Neural cell (in vitro differentiated cells): ENCODE data around the gene SLC16A3. TPM values are rescaled to one million over a fixed set of nuclear protein-coding genes. Genes with fewer than 3 reads are reported as not detected.

ENCODE experiments used
- H2AFZ ChIP-seq: fragments of 200-600, 300-800 bp; sonication (generic), shearing (Covaris generic); 2 replicates; pipeline ENCODE4 v1.6.0; 2014; ENCODE audit warnings: low read depth, mild to moderate bottlenecking, antibody characterized with exemption, low read length, moderate library complexity
- H3F3A ChIP-seq: fragments of 200-600 bp; shearing (Covaris generic); 2 replicates; pipeline ENCODE4 v1.6.1; 2016; ENCODE audit warnings: mild to moderate bottlenecking, moderate library complexity, mixed read lengths, antibody characterized with exemption, low read length; ENCODE audit not compliant: insufficient read depth, poor library complexity, severe bottlenecking
- H3K27ac ChIP-seq: fragments of 200-600, 300-800 bp; sonication (generic), shearing (Covaris generic); 2 replicates; pipeline ENCODE4 v1.5.1; 2014; ENCODE audit warnings: mild to moderate bottlenecking, low read length, moderate library complexity
- H3K27me3 ChIP-seq: fragments of 300-800, 200-600 bp; sonication (generic), shearing (Covaris generic); 2 replicates; pipeline ENCODE4 v1.6.0; 2014; ENCODE audit warnings: mild to moderate bottlenecking, low read depth, low read length, moderate library complexity; ENCODE audit not compliant: insufficient read depth
- H3K36me3 ChIP-seq: fragments of 300-800, 200-600 bp; sonication (generic), shearing (Covaris generic); 2 replicates; pipeline ENCODE4 v1.5.1; 2014; ENCODE audit warnings: mild to moderate bottlenecking, antibody characterized with exemption, low read length, moderate library complexity; ENCODE audit not compliant: insufficient read depth
- H3K4me2 ChIP-seq: fragments of 300-800, 200-600 bp; sonication (generic), shearing (Covaris generic); 2 replicates; pipeline ENCODE4 v1.6.0; 2014; ENCODE audit warnings: mild to moderate bottlenecking, low read length
- H3K4me3 ChIP-seq: fragments of 300-800, 200-600 bp; sonication (generic), shearing (Covaris generic); 2 replicates; pipeline ENCODE4 v1.5.1; 2014; ENCODE audit warnings: mild to moderate bottlenecking, low read length, moderate library complexity
- H3K79me2 ChIP-seq: fragments of 200-600 bp; shearing (Covaris generic); replicated peaks from 2 replicates; pipeline ENCODE4 v1.6.0; 2014; ENCODE audit warnings: mild to moderate bottlenecking, low read length, moderate library complexity; ENCODE audit not compliant: insufficient read depth
- H3K9ac ChIP-seq: fragments of 300-800, 200-600 bp; sonication (generic), shearing (Covaris generic); 2 replicates; pipeline ENCODE4 v1.6.1; 2016; ENCODE audit warnings: mild to moderate bottlenecking, low read length, mixed read lengths
- H3K9me2 ChIP-seq: fragments of 200-600 bp; shearing (Covaris generic); 2 replicates; pipeline ENCODE4 v1.6.1; 2016; ENCODE audit warnings: mild to moderate bottlenecking, low read length, mixed read lengths; ENCODE audit not compliant: insufficient read depth
- H3K9me3 ChIP-seq: fragments of 200-600, 300-800 bp; sonication (generic), shearing (Covaris generic); 2 replicates; pipeline ENCODE4 v1.6.1; 2016; ENCODE audit warnings: mild to moderate bottlenecking, mixed run types, low read length, moderate library complexity, mixed read lengths
- H4K20me1 ChIP-seq: fragments of 200-600 bp; shearing (Covaris generic); 2 replicates; pipeline ENCODE4 v1.6.1; 2016; ENCODE audit warnings: mild to moderate bottlenecking, mixed run types; ENCODE audit not compliant: insufficient read depth
- CTCF ChIP-seq: fragments of 450-650 bp; IDR thresholded peaks from 2 replicates; pipeline ENCODE4 v1.5.1; 2014; ENCODE audit warnings: antibody characterized with exemption, mild to moderate bottlenecking, moderate library complexity; ENCODE audit not compliant: poor library complexity, severe bottlenecking
- EP300 ChIP-seq: fragments of 450-650 bp; conservative IDR thresholded peaks from 2 replicates; pipeline ENCODE4 v1.6.1; 2014; ENCODE audit warnings: antibody characterized with exemption, mild to moderate bottlenecking, moderate library complexity; ENCODE audit not compliant: poor library complexity, severe bottlenecking
- EZH2 ChIP-seq: fragments of 200-600, 300-800 bp; shearing (Covaris generic), sonication (generic); IDR thresholded peaks from 2 replicates; pipeline ENCODE4 v1.6.1; 2014; ENCODE audit warnings: antibody characterized with exemption, low read length, borderline replicate concordance, mild to moderate bottlenecking; ENCODE audit not compliant: insufficient read depth, poor library complexity, severe bottlenecking
- MXI1 ChIP-seq: fragments of 450-650 bp; conservative IDR thresholded peaks from 2 replicates; pipeline ENCODE4 v1.6.1; 2014; ENCODE audit warnings: antibody characterized with exemption, mild to moderate bottlenecking; ENCODE audit not compliant: poor library complexity, severe bottlenecking
- POLR2AphosphoS5 ChIP-seq: IDR thresholded peaks from 2 replicates; pipeline ENCODE4 v1.6.1; 2012
- RAD21 ChIP-seq: fragments of 450-650 bp; conservative IDR thresholded peaks from 2 replicates; pipeline ENCODE4 v1.6.1; 2014; ENCODE audit warnings: antibody characterized with exemption, mild to moderate bottlenecking, moderate library complexity
- REST ChIP-seq: IDR thresholded peaks from 2 replicates; pipeline ENCODE4 v1.6.1; 2012; ENCODE audit warnings: borderline replicate concordance
- SMC3 ChIP-seq: fragments of 450-650 bp; conservative IDR thresholded peaks from 2 replicates; pipeline ENCODE4 v1.6.1; 2014; ENCODE audit warnings: antibody characterized with exemption, mild to moderate bottlenecking, moderate library complexity; ENCODE audit not compliant: poor library complexity
- TAF1 ChIP-seq: IDR thresholded peaks from 2 replicates; pipeline ENCODE4 v1.6.1; 2012; ENCODE audit warnings: low read depth
- polyA plus RNA-seq: library from polyadenylated mRNA; depleted of rRNA; stranded (reverse); fragments of >200 nt; gene quantifications from 2 replicates; pipeline ENCODE4 v1.2.3, GENCODE V29; 2014

The SLC16A3 gene
- polyA plus RNA-seq, 1 donor from 2014 or later, result 0.56 TPM

GRCh38 chr17:82232322-82232820, 3.5 kb downstream of the SLC16A3 start:
- Histone ChIP-seq H3K9ac (no peak overlapping the region), H3K9me2 (no peaks in the 10 kb centered on the region)

More at GRCh38 chr17:82232322-82232820, 3.5 kb downstream of the SLC16A3 start:
- Histone ChIP-seq H3K27ac (no peak overlapping the region), H3K79me2 (no peaks in the 10 kb centered on the region), H2AFZ (no peak overlapping the region), H3F3A (no peaks in the 10 kb centered on the region), H3K27me3 (peaks cover 44% of the 10 kb centered on the region), H3K9me3 (no peaks in the 10 kb centered on the region), H4K20me1 (no peaks in the 10 kb centered on the region), H3K4me2 (no peak overlapping the region), H3K36me3 (no peaks in the 10 kb centered on the region), H3K4me3 (no peak overlapping the region)
- no peak for TF ChIP-seq MXI1
- no peak for TF ChIP-seq CTCF
- TF ChIP-seq SMC3, result no peak
- no peak for TF ChIP-seq RAD21
- TF ChIP-seq EP300, result no peak
- no peak for TF ChIP-seq POLR2AphosphoS5
- TF ChIP-seq TAF1, result no peak
- no peak for TF ChIP-seq REST
- no peak for TF ChIP-seq EZH2
